Hematopoietic multipotent progenitor cell treated with erythropoietin and hydrocortisone succinate and interleukin-3 and kit ligand, for 4 days (in vitro differentiated cells): ENCODE results near the gene MDFI.

Experiments used
- DNase-seq: peaks from one replicate; pipeline ENCODE4 v3.0.0-alpha.2; 2015

MDFI gene

DNA sequence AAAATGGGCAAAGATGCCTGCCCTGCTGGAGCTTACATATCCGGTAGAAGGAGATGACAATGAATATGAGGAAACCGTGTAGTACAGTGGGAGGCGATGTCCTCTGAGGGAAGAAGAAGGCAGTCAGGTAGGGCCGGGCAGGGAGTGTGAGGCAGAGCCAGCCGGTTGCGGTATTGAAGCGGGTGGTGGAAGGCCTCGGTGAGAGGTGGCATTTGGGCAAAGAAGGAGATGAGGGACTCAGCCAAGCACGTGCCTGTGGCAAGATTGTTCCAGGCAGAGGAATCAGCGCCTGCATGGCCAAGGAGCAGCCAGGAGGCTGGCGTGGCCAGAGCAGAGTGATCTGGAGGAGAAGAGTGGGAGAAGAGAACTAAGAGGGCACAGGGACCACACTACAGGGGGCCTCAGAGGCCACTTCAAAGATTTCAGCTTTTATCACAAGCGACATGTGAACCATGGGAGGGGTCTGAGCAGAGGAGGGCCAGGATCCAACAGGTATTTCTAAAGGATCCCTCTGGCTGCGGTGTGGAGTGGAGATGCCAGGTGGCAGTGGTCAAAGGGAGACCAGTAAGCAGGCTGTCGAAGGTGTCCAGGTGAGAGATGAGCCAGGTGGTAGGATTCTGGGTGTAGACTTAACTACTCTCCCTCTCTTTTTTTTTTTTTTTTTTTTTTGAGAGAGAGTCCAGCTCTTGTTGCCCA is 13.8 kb downstream of the MDFI start:
- no peak for DNase-seq

- DNase-seq, result no peak
Observed at GRCh38 chr6:41652866-41653652, 14.8 kb downstream of the MDFI start.

DNA sequence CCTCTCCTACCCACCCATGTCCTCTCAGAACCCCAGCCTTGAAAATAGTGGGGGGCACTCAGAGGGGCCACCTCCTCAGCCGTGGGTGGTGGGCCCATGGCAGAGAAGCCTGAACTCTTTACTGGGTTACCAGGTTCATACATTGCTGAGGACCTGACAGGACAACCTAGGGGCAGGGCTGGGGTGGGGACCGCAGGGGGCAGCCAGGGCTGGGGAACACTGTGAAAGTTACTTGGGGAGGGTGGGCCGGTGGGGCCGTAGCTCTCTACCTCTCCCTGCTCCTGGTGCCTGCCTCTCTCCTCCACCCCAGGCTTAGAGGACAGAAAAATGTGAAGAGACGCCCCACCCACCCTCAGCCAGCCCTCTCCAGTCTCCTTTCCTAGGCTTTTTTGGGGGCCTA is 15.4 kb downstream of the MDFI start:
- DNase-seq, result no peak

GRCh38 chr6:41654151-41654697 is 16.0 kb downstream of the MDFI start:
- no peak for DNase-seq

DNA sequence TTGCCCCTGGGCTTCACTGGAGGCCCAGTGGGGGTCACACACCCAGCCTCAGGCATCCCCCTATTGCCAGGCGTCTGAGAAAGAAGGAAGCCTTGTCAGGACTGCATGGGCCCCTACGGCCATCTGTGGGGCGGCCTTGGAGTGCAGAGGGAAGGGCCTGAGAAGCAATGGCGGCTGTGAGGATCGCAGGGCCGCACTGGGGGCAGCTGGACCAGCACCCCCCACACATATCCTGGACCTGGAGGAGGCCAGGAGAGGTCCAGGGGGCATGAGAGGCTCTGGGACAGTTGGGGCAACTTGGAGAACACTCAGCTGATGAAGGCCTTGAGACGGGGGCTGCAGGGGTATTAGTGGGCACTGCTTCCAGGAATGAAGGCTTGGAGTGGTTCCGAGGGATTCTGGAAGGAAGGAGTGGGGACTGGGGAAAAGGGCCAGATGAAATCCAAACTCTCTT is 16.5 kb downstream of the MDFI start:
- DNase-seq, result no peak

DNA sequence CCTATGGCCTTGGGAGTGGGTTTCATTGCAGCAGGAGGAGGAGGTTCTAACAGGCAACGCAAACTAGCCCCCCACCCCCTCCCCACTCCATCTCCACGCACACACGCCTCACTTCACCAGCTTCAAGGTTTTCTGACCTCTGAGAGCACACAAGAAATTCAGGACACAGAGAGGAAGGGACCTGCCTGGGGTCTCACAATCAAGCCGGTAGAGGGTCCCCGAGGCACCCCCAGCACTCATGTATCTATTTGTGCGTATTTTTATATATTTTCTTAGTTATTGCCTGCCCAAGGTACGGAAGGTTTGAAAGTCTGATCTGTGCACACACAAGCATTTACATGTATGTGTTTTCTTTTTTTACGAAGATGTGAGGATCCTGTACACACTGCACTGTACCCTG is 16.9 kb downstream of the MDFI start:
- no peak for DNase-seq

DNA sequence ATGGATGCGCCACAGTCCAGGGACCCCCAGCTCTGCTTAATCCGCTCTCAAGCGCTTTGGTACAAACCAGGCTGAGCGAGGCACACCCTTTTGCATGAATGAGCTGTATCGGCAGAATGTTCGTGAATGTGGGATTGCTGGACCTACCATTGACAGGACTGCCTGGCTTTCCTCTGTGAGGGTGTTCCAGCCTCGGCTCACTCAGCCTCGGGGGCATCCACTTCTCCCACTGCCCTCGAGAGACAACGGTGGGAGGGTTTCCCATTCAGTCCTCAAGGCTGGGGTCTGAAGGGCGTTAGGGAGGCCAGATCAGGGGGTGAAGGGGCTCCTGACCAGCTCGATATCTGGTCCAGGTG is 17.4 kb downstream of the MDFI start:
- no peak for DNase-seq

- DNase-seq, result no peak
Observed at GRCh38 chr6:41656002-41656691, 17.9 kb downstream of the MDFI start.

DNA sequence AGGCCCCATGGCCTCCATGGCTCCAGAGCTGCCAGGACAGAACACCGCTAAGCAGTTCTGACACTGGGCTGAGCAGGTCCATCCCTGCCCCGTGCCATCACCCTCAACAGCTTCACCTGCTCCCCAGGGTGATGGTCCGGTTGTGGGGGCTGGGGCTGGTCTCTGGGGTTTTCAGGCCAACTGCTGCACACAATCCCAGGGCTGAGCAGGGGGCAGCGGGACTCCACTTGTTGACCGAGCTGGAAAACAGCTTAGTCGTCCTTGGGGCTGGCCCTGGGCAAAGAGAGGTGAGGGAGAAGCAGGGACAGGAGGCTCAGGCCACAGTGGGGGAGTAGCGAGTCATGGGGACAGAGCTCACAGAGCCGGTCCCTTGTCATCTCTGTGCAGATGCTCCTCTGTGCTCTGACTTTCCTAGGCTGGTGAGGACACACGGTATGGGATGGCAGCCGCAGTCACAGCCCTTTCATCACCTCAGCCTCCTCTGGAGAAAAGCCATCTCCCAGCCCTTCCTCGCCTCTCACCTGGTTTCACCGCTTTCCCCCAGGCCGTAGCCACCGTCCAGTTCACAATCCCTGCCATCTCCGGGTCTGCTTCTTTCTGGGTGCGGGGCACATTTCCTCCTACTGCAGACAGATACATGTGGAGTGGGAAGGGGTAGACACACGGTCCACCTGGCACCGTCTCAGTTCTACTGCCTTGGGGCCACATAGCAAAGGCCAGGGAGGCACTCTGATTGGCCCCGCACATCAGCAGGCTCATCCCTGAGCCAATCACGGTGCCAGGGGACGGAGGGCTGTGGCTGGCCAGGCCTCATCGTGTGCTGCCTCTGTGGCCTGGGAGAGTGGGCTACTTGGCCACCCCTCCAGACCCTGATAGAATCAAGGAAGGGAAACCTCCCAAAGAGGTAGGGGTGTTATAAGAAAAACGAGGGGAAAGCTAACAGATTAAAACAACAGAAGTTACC is 19.1 kb downstream of the MDFI start:
- DNase-seq, result no peak

- DNase-seq, result no peak
Observed at GRCh38 chr6:41658636-41659035, 20.4 kb downstream of the MDFI start.

- peak; percentile 66 for DNase-seq
Observed at GRCh38 chr6:41659935-41660334, 21.7 kb downstream of the MDFI start.

DNA sequence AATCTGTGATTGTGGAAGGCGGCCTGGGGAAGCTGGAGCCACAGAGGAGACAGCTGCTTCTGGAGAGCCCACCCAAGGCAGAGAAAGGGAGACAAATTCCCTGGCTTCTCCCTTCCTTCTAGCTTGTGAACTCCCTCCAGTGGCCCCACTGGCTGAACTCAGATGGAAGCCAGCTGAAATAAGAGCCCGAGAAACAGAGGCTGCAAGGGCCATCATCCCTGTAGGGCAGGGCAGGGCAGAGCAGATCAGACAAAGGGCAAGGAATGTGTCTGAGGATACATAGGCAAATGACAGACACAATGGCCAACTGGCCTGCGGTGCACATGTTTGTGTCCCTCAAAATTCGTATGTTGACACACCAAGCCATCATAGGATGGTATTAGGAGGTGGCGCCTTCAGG is 25.3 kb downstream of the MDFI start:
- no peak for DNase-seq

- no peak for DNase-seq
Observed at GRCh38 chr6:41664271-41664670, 26.0 kb downstream of the MDFI start.

- DNase-seq, result no peak
Observed at GRCh38 chr6:41667195-41667594, 28.9 kb downstream of the MDFI start.

GRCh38 chr6:41668968-41669367 is 30.7 kb downstream of the MDFI start:
- no peak for DNase-seq

- no peak for DNase-seq
Observed at GRCh38 chr6:41670703-41671360, 32.6 kb downstream of the MDFI start.

GRCh38 chr6:41671376-41671775 is 33.1 kb downstream of the MDFI start:
- DNase-seq, result no peak

- DNase-seq, result no peak
Observed at GRCh38 chr6:41672016-41672415, 33.7 kb downstream of the MDFI start.

GRCh38 chr6:41672816-41673703 is 34.8 kb downstream of the MDFI start:
- no peak for DNase-seq

DNA sequence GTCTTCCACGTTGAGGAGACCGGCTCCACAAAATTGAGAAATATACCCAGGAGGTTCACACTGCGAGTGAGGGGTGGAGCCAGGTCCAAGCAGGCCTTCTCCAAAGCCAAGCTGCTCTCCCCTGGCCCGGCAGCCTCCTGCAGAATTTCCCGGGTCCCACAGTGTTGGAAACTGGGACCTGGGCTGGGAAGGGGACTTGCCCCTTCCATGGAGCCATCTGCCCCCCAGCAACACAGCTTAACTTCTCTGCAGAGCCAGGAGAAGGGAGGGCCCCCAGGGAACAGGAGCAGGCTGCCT is 35.4 kb downstream of the MDFI start:
- DNase-seq, result no peak
